GM21423 (cell line): ENCODE measurements around the gene PHF2.

ENCODE experiments used
- ATAC-seq: cut with Tn5 transposase; IDR thresholded peaks from one replicate; pipeline ENCODE4 v1.9.1; 2021; ENCODE audit warnings: mild to moderate bottlenecking, moderate library complexity; ENCODE audit not compliant: unreplicated experiment

Gene PHF2

GRCh38 chr9:93622691-93623090 is 46.3 kb downstream of the PHF2 start:
- ATAC-seq = no peak

GRCh38 chr9:93623753-93624152 is 47.4 kb downstream of the PHF2 start:
- ATAC-seq = no peak

GRCh38 chr9:93624431-93624834 is 48.0 kb downstream of the PHF2 start:
- no peak for ATAC-seq

- ATAC-seq = no peak
Observed at GRCh38 chr9:93624977-93625376, 48.6 kb downstream of the PHF2 start.

GRCh38 chr9:93629920-93630319 is 53.5 kb downstream of the PHF2 start:
- no peak for ATAC-seq

GRCh38 chr9:93630806-93631411 is 54.5 kb downstream of the PHF2 start:
- ATAC-seq = no peak

GRCh38 chr9:93633492-93634221 is 57.3 kb downstream of the PHF2 start:
- ATAC-seq = no peak

- no peak for ATAC-seq
Observed at GRCh38 chr9:93634311-93635185, 58.2 kb downstream of the PHF2 start.

GRCh38 chr9:93635186-93636107 is 59.1 kb downstream of the PHF2 start:
- ATAC-seq = no peak

- ATAC-seq = no peak
Observed at GRCh38 chr9:93636172-93636661, 59.8 kb downstream of the PHF2 start.

GRCh38 chr9:93636667-93637066 is 60.3 kb downstream of the PHF2 start:
- no peak for ATAC-seq

- ATAC-seq = no peak
Observed at GRCh38 chr9:93637886-93638285, 61.5 kb downstream of the PHF2 start.

- no peak for ATAC-seq
Observed at GRCh38 chr9:93640027-93640426, 63.6 kb downstream of the PHF2 start.

GRCh38 chr9:93642961-93643360 is 66.6 kb downstream of the PHF2 start:
- no peak for ATAC-seq

GRCh38 chr9:93644397-93645088 is 68.2 kb downstream of the PHF2 start:
- no peak for ATAC-seq

- ATAC-seq = no peak
Observed at GRCh38 chr9:93645149-93645889, 68.9 kb downstream of the PHF2 start.

GRCh38 chr9:93645921-93646639 is 69.7 kb downstream of the PHF2 start:
- no peak for ATAC-seq

GRCh38 chr9:93646640-93647178 is 70.3 kb downstream of the PHF2 start:
- no peak for ATAC-seq
